HG03135 (cell line): ENCODE results near the gene PAAF1.

ENCODE experiments used
- ATAC-seq: cut with Tn5 transposase; IDR thresholded peaks from one replicate; pipeline ENCODE4 v1.9.1; 2021; ENCODE audit warnings: mild to moderate bottlenecking, moderate library complexity; ENCODE audit not compliant: unreplicated experiment

The PAAF1 gene

DNA sequence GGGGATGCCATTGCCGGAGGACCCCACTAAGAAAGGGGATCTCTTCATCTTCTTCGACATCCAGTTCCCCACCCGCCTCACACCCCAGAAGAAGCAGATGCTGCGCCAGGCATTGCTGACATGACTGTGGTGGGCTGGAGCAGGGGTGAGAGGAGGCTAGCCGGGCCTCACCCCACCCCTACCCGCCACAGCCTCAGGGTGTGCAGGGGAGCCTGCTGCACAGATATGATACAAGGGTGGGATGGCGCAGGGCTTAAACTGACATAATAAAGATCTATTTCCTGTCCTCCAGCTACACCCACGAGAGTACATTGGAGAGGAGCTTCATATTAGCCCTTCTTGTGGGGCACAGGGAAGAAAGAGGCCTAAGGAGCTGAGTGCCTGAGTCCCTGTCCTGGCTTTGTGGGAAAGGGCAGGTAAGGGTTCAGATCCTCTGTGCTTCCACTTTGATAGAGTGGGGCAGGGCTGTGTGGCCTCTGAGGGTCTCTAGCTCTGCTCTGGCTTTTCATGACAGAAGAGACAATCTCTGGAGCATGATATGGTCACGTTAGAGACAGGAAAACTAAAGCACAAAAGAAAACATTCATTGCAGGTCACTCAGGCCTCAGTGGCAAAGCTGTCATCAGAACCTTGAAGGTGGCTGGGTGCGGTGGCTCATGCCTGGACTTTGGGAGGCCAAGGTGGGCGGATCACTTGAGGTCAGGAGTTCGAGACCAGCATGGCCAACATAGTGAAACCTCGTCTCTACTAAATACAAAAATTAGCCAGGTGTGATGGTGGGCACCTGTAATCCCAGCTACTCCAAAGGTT lies 93.4 kb downstream of the PAAF1 start:
- ATAC-seq, result no peak

DNA sequence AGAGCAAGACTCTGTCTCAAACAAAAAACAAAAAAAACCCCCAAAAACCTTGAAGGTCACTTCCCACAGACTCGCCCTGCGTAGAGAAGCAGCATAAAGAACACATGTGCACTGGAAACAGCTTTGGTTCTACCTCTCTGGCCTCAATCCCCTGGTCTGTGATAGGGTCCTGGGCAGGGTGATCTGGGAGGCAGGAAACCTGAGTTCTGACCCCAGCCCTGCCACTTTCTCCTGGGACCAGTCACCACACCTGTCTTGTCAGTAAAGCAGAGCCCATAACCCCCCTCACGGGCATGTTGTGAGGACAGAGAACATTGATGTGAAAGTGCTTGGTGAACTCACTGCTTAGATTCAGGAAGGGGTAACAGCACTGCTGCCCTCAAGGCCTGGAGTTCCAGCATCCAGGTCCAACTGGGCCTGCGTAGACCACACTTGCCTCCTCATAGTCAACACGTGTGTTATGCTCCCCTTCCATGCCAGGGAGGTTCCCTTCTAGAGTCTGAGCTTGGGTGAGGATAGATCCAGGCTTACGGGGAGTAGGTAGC lies 94.4 kb downstream of the PAAF1 start:
- ATAC-seq, result no peak

DNA sequence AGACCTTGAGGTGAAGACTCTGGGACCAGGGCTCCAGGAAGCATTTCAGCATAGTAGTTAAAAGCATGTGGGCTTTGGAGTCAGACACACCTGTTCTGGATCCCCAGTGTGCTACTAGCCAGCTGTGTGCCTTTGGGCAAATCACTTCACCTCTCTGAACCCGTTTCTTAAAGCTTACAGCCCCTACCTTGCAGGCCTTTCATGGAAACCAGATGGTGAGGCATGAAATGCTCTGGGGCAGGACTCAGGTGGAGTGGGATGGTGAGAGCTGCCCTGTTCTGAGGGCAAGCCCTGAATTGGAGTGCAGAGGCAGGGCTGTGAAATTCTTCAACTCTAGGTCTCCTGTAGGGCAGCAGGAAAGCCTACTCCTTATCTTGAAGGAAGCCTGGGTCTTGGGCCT lies 95.4 kb downstream of the PAAF1 start:
- ATAC-seq, result no peak

DNA sequence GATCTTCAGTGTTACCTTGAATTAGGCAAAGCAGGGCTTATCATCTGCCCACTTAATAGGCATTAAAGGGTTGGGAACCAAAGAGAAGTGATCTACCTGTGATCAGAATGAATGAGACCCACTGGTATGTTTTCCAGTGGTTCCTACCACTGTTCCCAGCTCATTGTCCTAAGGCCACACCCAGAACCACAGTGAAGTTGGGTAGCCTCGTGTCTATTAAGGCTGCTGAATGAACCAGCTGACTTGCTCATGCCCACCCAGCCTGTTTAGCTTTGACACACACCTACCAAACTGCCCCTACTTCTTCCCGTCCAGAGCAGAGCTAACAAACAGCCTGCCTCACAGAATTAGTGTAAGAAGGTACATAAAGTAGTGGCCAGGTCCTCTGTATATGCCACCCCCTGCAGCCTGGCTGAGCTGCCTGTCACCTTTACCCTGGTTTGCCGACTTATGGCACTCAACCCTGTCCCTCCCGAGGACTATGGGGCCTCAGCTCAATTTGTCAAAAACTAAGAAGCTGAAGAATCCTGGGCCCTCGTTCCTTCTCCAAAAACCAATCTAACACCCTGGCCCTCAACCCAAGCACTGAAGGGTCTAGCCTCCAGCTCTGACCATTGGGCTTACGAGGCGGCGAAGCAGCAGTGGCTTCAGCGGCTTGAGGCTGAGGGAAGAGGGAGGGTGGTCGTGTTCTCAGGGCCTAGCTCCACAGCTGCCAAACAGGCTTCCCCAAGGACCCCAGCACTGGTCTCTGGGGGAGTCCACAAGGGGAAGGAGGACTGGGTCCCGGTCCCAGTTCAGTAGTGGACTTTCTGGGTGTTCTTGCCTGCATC lies 96.0 kb downstream of the PAAF1 start:
- ATAC-seq, result no peak

DNA sequence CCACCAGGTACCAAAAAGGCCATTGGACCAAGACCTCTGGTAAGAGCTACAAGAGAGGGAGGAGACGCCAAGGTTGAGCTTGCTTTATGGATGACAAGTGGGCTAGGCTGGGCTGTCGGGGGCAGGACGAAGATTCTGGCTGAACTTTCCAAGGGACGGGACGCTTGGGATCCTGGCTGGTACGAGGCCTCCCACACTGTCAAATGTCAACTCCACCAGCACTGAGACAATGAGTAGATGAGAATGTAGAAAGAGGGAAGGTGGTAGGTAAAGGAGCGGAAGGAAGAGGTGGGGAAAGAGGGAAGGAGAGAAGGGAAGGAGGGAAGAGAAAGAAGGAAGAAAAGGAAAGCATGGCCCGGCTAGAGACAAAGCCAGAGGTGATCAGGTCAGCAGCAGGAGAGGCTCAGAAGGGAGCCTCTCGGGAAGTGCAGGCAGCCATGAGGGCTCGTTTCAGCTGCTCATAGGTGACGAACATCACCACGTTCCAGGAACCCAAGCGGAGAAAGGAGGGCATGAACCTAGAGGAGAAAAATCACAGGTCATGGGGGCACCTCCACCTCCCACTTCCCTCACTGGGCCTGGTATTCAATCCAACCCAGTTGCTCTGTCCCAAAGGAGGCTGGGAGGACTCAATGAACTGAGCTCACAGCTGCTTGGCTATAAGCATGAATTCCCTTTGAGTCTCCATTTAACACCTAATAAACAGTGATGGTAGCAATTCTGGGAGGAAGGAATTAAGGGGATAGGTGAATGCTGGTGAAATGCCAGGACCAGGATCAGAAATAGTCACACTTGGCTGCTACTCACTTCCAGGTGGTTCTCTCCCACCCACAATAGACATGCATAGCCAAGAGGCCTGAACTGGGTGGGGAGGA lies 98.0 kb downstream of the PAAF1 start:
- no peak for ATAC-seq

DNA sequence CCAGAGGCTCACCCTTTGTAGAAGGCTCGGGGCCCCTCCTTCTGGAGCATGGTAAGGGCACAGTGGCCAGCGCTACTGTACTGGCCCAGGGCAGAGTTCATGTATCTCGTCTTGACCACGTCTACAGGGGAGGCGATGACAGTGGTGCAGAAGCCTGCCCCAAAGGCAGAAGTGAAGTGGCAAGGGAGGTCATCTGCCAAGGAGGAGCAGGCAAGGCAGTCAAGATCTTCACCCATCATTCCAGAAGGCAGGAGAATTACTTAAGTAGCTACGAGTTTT lies 98.6 kb downstream of the PAAF1 start:
- no peak for ATAC-seq

DNA sequence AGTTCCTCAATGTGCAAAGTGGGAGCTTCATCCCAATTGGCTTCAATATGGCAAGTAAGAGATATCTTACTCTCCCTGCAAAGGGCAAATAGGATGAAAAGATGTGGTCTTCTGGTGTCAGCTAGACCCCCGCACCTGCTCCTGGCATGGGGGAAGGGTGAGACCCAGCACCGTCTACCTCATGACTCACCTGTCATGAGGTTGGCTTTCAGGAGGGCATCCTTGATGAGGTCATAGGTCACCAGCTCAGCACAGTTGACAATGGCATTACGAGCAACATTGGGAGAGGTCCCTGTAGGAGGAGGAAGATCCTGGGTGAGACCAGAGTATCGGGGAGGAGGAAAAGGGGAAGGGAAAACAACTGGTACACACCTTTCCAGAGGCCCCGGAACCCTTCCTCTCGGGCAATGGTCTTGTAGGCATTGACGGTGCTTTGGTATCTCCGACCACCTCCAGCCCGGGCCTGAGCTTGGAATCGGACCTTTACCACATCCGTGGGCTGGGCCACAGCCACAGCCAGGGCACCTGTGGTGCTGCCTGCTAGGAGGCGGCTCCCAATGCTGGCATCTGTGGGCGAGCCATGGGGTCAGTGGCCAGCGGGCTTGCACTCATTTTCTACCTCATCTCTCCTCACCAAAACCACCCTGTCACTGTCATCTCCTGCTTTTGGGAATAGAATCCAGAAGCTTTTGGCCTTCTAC lies 99.8 kb downstream of the PAAF1 start:
- no peak for ATAC-seq

DNA sequence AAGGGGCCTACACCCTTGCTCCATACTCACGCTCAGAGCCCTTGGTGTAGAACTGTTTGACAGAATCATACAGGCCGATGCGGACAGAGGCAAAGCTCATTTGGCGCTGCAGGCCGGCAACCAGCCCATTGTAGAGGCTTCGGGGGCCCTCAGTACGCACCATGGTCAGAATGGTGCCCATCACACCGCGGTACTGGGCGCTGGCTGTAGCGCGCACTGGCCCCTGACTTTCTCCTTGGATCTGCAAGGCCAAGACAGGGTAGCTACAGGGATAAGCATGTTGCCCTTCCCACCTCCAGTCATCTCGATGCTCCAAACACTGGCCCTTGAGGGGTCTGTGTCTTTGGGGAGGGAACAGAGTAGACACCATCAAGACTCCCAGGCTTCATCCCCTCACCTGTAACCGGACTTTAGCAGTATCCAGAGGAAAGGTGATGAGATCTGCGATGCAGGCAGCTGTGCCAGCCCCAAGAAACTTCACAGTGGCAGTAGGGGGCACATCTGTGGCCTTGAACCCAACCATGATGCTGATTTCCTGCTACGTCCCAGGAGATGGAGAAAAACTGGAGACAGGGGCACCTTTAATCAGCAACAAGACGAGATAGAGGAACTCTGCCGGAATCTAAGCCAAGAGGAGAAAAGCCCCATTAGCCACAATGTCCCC lies 101.2 kb downstream of the PAAF1 start:
- ATAC-seq, result no peak

DNA sequence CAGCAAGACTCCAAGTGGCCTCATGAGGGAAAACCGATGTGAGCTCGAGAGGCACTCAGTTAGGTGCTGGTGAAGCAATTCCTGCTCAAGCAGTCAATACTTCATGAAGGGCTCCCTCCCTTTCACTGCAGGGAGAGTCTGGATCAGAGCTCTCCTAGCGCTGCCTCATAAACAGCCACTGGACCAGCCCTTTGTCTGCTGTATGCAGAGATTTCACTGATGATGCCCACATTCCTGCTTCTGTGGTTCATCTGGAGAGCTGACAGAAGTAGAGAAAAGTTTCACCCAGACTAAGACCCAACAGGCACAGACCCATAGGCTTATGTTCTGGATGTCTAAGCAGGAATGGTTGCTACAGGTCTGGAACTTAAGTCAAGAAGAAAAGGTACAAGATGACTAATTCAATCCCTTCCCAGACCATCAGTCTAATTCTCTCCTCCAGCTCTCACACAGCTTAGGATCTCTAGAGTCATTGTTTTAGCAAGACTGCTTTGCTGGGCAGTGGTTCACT lies 101.8 kb downstream of the PAAF1 start:
- no peak for ATAC-seq

DNA sequence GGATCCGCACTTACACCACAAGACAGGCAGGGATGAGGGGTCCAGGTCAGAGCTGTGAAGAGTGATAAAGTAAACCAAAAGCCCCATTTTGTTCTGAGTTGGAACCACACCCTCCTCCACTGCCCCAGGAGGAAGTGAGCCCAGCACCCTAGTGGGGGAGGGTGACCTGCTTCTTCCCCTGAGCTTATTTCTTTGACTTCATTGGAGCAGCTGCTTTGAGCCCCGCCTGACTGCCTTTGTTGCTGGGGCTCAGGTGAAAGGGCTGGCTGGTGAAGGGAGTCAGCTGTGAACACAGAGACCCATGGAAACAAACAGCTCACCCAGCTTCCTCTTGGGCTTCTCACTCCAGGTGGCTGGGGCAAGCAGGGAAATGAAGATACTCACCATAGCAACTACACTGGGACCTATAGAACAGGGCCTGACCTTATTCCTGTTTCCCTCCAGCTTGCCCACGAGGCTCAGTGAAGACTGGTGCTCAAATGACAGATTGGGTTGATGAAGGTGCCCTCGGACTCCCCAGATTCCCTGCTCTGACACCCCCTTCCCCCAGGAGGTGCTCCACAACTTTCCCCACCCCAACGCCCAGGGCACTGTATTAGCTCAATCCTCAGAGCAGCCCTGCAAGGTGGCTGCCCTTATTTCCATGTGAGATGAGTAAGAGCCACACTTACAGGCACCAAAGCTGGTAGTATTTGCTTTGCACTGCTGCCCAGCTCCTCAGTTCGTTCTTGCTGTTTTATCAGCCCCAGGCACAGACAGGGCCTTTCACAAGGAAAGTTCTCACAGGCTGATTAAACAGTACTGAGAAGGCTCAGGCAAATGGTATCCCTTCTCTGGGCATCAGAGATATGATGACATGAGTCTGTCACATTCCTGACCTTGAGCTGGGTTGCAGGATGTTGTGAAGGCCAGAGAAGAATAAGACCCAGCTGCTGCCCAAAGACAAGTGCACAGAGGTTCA lies 103.5 kb downstream of the PAAF1 start:
- peak; percentile 43 for ATAC-seq
